GM12865 (cell line): Measurements from ENCODE around the gene BTBD9.

Experiments used
- DNase-seq: peaks from one replicate; pipeline ENCODE4 v3.0.0; 2010; ENCODE audit warnings: low read depth
- H3K4me3 ChIP-seq: 2 replicates; pipeline ENCODE4 v1.5.1; 2011; ENCODE audit warnings: mild to moderate bottlenecking, low read depth, low read length, control low read depth
- TF ChIP-seq, protein P1 (sequence below): IDR thresholded peaks from 2 replicates; pipeline ENCODE4 v1.5.1; 2011; ENCODE audit warnings: low read length, control low read depth, low read depth, inconsistent platforms; ENCODE audit not compliant: insufficient read depth; ENCODE audit errors: missing control alignments

Gene BTBD9

DNA sequence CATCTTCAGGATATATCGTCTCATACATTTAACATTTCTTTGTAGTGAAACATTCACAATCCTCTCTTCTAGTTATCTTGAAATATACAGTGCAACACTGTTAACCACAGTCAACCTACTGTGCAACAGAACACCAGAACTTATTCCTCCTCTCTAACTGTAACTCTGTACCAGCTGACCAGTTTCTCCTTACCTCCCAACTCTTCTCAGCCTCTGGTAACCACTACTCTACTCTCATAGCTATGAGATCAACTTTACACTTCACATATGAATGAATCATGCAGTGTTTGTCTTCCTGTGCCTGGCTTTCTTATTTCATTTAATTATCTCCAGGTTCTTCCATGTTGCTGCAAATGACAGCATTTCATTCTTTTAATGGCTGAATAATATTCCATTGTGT, 337.6 kb downstream of the BTBD9 start:
- TF ChIP-seq, protein P1, sequence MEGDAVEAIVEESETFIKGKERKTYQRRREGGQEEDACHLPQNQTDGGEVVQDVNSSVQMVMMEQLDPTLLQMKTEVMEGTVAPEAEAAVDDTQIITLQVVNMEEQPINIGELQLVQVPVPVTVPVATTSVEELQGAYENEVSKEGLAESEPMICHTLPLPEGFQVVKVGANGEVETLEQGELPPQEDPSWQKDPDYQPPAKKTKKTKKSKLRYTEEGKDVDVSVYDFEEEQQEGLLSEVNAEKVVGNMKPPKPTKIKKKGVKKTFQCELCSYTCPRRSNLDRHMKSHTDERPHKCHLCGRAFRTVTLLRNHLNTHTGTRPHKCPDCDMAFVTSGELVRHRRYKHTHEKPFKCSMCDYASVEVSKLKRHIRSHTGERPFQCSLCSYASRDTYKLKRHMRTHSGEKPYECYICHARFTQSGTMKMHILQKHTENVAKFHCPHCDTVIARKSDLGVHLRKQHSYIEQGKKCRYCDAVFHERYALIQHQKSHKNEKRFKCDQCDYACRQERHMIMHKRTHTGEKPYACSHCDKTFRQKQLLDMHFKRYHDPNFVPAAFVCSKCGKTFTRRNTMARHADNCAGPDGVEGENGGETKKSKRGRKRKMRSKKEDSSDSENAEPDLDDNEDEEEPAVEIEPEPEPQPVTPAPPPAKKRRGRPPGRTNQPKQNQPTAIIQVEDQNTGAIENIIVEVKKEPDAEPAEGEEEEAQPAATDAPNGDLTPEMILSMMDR = no peak
- H3K4me3 ChIP-seq = no peak overlapping the region
- DNase-seq = no peak

DNA sequence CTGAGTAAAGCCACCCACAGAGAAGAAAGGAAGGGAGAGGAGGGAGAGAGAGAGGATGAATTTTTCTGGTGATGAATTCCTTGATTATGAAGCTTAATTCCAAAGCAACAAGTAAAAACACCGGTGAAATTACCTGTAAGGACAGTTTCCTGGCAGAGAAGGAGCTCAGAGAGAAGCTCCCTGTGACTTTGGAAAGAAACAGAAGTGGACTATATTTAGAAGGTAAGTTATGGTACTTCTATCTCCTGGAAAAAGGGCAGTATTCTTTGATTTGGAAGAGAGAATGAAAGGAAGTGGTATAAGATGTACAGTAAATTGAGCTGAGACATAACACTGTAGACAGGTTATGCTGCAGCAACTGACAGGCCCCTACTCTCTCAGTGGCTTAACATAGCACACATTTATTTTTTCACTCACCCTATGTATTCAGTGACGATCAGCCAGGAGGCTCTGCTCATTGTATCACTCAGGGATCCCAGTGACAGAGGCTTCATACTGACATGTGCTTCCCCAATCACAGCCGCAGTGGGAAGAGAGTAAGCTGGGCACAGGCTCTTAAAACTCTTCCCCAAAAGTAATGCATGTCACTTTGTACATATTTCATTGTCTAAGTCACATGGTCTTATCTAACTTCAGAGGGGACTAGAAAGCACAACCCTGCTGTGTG, 349.5 kb downstream of the BTBD9 start:
- H3K4me3 ChIP-seq = no peak overlapping the region
- TF ChIP-seq, protein P1 = no peak
- DNase-seq = no peak

DNA sequence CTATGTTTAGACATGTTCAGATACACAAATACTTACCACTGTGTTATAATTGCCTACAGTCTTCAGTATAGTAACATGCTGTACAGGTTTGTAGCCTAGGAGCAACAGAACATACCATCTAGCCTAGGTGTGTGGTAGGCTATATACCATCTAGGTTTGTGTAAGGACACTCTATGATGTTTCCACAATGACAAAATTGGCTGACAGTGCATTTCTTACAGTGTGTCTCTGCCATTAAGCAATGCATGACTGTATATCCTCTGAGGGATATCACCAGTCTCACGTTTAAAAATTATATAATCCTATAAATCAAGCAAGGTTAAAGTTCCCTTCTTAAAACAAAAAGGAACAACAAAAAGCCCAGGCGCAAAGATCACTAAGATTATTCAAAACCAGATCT, 352.2 kb downstream of the BTBD9 start:
- TF ChIP-seq, protein P1 = no peak
- no peak overlapping the region for H3K4me3 ChIP-seq
- no peak for DNase-seq

DNA sequence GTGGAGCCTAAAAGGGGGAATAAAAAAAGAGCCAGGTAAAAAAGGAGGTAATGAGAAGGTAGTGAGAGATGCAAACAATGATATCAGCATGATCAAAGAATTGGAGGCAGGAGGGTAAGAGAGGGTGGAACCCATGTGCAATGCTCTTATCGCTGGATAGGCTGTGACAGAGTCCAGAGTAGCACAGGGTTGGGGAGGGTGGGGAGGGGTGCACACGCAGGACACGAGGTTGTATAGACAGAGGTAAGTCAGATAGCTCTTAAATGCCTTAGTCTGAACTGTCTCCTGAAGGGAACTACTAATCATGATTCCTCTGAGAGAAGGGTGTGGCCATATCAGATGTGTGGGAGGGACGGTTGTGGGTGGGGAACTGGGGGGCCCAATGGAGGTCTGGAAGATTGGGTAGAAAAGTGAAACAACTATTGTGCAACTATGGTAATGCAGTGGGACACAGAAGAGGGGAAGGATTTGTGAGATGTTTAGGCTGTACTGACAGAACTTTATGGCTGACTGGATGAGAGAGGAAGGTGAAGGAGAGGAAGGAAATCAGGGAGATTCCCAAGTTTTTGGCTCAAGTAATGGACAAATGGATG, 354.8 kb downstream of the BTBD9 start:
- TF ChIP-seq, protein P1 = no peak
- no peak overlapping the region for H3K4me3 ChIP-seq
- DNase-seq = no peak

DNA sequence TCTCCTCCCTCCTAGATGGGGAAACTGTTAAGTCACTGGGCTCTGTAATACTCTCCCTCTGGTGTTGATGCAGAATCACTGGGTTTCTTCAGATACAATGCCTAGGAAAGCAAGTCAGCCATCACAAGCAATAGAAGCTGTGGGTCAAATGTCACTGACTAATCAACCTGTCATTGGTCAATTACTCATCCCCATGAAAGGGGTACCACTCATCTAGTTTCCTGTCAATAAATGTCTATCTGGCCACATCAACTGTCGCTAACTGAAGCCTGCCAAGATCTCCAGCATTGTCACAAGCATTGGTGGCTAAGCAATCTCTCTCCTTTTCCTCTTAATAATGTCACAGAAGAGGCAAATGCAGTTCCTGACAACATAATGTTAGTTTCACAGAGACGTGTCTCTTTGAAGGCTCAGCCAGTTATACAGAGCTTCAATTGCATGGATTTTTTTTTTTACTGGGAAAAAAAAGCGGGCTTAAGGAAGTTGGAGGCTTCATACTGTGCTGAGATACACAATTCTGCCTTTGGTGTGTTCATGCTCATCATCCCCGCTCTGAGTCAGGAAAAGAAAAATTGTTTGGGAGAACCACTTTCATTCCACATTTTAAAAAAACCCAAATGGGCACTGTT, 355.9 kb downstream of the BTBD9 start:
- H3K4me3 ChIP-seq = no peak overlapping the region
- DNase-seq = no peak
- TF ChIP-seq, protein P1 = no peak

DNA sequence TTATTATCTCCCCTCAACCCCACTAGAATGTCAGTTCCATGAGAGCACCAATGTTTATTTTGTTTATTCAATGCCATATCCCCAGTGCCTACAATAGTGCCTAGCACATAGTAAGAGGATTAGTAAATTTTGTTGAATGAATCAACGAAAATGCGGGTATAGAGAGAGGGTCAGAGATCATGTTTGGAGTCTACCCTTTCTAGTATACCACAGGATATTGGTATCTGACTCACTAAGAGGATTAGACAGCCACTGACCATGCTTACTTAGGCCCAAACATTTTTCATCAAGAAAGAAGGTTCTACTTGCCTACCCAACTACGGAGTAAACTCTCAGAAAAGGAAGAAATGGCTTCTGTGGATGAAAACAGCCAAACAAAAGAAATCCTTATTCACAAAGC, 356.8 kb downstream of the BTBD9 start:
- TF ChIP-seq, protein P1 = no peak
- no peak for DNase-seq
- no peak overlapping the region for H3K4me3 ChIP-seq
